GDM1 (cell line): ENCODE results near the gene DIRAS2.

Experiments
- DNase-seq: peaks from one replicate; lab custom pipeline; 2025; lab: John Stamatoyannopoulos, UW

The DIRAS2 gene

GRCh38 chr9:90612957-90613356 is 29.7 kb downstream of the DIRAS2 start:
- no peak for DNase-seq

- no peak for DNase-seq
Observed at GRCh38 chr9:90611568-90611967, 31.1 kb downstream of the DIRAS2 start.

- DNase-seq = no peak
Observed at GRCh38 chr9:90611121-90611520, 31.5 kb downstream of the DIRAS2 start.

- DNase-seq = no peak
Observed at GRCh38 chr9:90607701-90608516, 34.7 kb downstream of the DIRAS2 start.

GRCh38 chr9:90600029-90600428 is 42.6 kb downstream of the DIRAS2 start:
- DNase-seq = no peak

GRCh38 chr9:90598191-90598590 is 44.4 kb downstream of the DIRAS2 start:
- no peak for DNase-seq

GRCh38 chr9:90593646-90594045 is 49.0 kb downstream of the DIRAS2 start:
- no peak for DNase-seq

- DNase-seq = no peak
Observed at GRCh38 chr9:90580576-90580975, 62.0 kb downstream of the DIRAS2 start.

GRCh38 chr9:90579181-90579580 is 63.4 kb downstream of the DIRAS2 start:
- no peak for DNase-seq

GRCh38 chr9:90578126-90578815 is 64.4 kb downstream of the DIRAS2 start:
- DNase-seq = no peak

GRCh38 chr9:90569511-90569910 is 73.1 kb downstream of the DIRAS2 start:
- no peak for DNase-seq

GRCh38 chr9:90568667-90569066 is 74.0 kb downstream of the DIRAS2 start:
- no peak for DNase-seq

- no peak for DNase-seq
Observed at GRCh38 chr9:90562229-90562628, 80.4 kb downstream of the DIRAS2 start.
